PFSK-1 (cell line): Measurements from ENCODE around the gene GPC3.

Source experiments
- POLR2AphosphoS5 ChIP-seq: IDR thresholded peaks from 2 replicates; pipeline ENCODE4 v1.6.1; 2012; ENCODE audit warnings: low read depth, mild to moderate bottlenecking, control low read depth, low read length, moderate library complexity
- TAF1 ChIP-seq: IDR thresholded peaks from 2 replicates; pipeline ENCODE4 v1.6.1; 2012; ENCODE audit warnings: low read length, control low read depth, borderline replicate concordance; ENCODE audit not compliant: insufficient read depth

DNA sequence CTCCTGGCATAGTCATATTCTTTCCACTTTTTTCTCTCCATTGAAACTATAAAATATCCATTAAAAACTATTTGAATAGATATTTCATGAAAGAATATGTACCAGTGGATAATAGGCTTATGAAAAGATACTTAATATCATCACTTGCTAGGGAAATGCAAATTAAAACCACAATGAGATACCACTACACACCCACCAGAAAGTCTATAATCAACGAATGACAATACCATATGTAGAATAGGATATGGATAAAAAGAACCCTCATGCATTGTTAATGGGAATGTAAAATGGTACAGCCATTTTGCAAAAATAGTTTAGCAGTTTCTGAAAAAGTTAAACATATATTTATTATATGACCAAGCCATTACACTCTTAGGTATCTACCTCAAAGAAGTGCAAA is 351.4 kb downstream of the GPC3 start:
- no peak for TF ChIP-seq POLR2AphosphoS5
- TF ChIP-seq TAF1: no peak
